Cardiac muscle cell (in vitro differentiated cells and primary cell): ENCODE data around the gene SPEM3. TPM values are rescaled to one million over a fixed set of nuclear protein-coding genes. Genes with fewer than 3 reads are reported as not detected.

Source experiments
- DNase-seq, 2 donors: peaks; one replicate each; pipeline versions ENCODE4 v3.0.0 to v3.0.0-alpha.2; 2010 to 2017; ENCODE audit warnings: low read depth in 1 of 2, low spot score in 1 of 2
- H3K27ac ChIP-seq: fragments of 200-600 bp; sonication (generic); 2 replicates; pipeline ENCODE4 v1.5.1; 2016
- H3K27me3 ChIP-seq: fragments of 200-600 bp; sonication (generic); 2 replicates; pipeline ENCODE4 v1.6.0; 2016; ENCODE audit warnings: control low read depth
- H3K36me3 ChIP-seq: fragments of 200-600 bp; sonication (generic); 2 replicates; pipeline ENCODE4 v1.5.1; 2016; ENCODE audit warnings: control low read depth
- H3K4me1 ChIP-seq: fragments of 200-600 bp; sonication (generic); 2 replicates; pipeline ENCODE4 v1.8.1; 2017; ENCODE audit warnings: low read depth, mild to moderate bottlenecking, mixed run types
- H3K4me3 ChIP-seq: fragments of 200-600 bp; sonication (generic); 2 replicates; pipeline ENCODE4 v1.5.1; 2016; ENCODE audit warnings: mild to moderate bottlenecking
- H3K9me3 ChIP-seq: fragments of 200-600 bp; sonication (generic); 2 replicates; pipeline ENCODE4 v1.5.1; 2017; ENCODE audit warnings: low read depth, mild to moderate bottlenecking, control low read depth
- CTCF ChIP-seq: IDR thresholded peaks from 2 replicates; pipeline ENCODE4 v1.5.1; 2012; ENCODE audit warnings: low read depth, mild to moderate bottlenecking, low read length
- polyA plus RNA-seq: library from polyadenylated mRNA; unstranded; fragments of >200 nt; fragmentation: Nextera tagmentation; extraction: Ambion mirVana; gene quantifications from 2 replicates; pipeline ENCODE4 v1.2.1, GENCODE V29; 2016
- total RNA-seq: library from RNA; depleted of rRNA; stranded (reverse); fragments of >200 nt; gene quantifications from 2 replicates; pipeline ENCODE4 v1.2.3, GENCODE V29; 2016

SPEM3 gene
- total and polyA plus RNA-seq, 2 experiments from 2014 or later = not detected

- Histone ChIP-seq H3K4me1 (peaks cover 5% of the 10 kb centered on the region), H3K9me3 (no peaks in the 10 kb centered on the region), H3K36me3 (peaks cover 3% of the 10 kb centered on the region), H3K27ac (no peak overlapping the region), H3K4me3 (no peak overlapping the region), H3K27me3 (no peaks in the 10 kb centered on the region)
- no peak for TF ChIP-seq CTCF
- no peak for DNase-seq
Measured at GRCh38 chr17:7465597-7466275, 37.1 kb downstream of the SPEM3 start.

GRCh38 chr17:7466318-7466638 is 37.6 kb downstream of the SPEM3 start:
- Histone ChIP-seq H3K9me3 (no peaks in the 10 kb centered on the region), H3K27me3 (no peaks in the 10 kb centered on the region), H3K36me3 (peaks cover 3% of the 10 kb centered on the region), H3K4me1 (peaks cover 5% of the 10 kb centered on the region), H3K4me3 (no peak overlapping the region), H3K27ac (peak overlapping the region; percentile 43)
- DNase-seq = no peak
- TF ChIP-seq CTCF = no peak

- no peak for TF ChIP-seq CTCF
- DNase-seq = peak in 1 of 2 donors; percentile 73
Measured at GRCh38 chr17:7466639-7467341, 38.1 kb downstream of the SPEM3 start.

GRCh38 chr17:7467498-7467897 is 38.8 kb downstream of the SPEM3 start:
- H3K4me3 ChIP-seq = no peak overlapping the region
- TF ChIP-seq CTCF = no peak
- H3K4me1 ChIP-seq = peaks cover 5% of the 10 kb centered on the region
- H3K27ac ChIP-seq = peak overlapping the region; percentile 43
- H3K9me3 ChIP-seq = no peaks in the 10 kb centered on the region
- DNase-seq = no peak
- H3K27me3 ChIP-seq = no peaks in the 10 kb centered on the region
- H3K36me3 ChIP-seq = peaks cover 3% of the 10 kb centered on the region

More at GRCh38 chr17:7466639-7467341, 38.1 kb downstream of the SPEM3 start:
- H3K4me1 ChIP-seq = peaks cover 5% of the 10 kb centered on the region
- peak overlapping the region; percentile 43 for H3K27ac ChIP-seq
- H3K9me3 ChIP-seq = no peaks in the 10 kb centered on the region
- no peaks in the 10 kb centered on the region for H3K27me3 ChIP-seq
- H3K36me3 ChIP-seq = peaks cover 3% of the 10 kb centered on the region
- no peak overlapping the region for H3K4me3 ChIP-seq

- H3K9me3 ChIP-seq = no peaks in the 10 kb centered on the region
- H3K4me1 ChIP-seq = peaks cover 5% of the 10 kb centered on the region
- no peak for TF ChIP-seq CTCF
- H3K36me3 ChIP-seq = peaks cover 3% of the 10 kb centered on the region
- H3K27me3 ChIP-seq = no peaks in the 10 kb centered on the region
- DNase-seq = no peak
- H3K27ac ChIP-seq = peak overlapping the region; percentile 34
- no peak overlapping the region for H3K4me3 ChIP-seq
Measured at GRCh38 chr17:7468290-7468689, 39.6 kb downstream of the SPEM3 start.
